DLD1 (cell line): ENCODE results near the gene PPIF.

Experiments
- in situ Hi-C: cut with HindIII; loops from 2 replicates; pipeline ENCODE4 v1.10.0; 2017; ENCODE audit warnings: low sequenced_read_pairs

Gene PPIF

DNA sequence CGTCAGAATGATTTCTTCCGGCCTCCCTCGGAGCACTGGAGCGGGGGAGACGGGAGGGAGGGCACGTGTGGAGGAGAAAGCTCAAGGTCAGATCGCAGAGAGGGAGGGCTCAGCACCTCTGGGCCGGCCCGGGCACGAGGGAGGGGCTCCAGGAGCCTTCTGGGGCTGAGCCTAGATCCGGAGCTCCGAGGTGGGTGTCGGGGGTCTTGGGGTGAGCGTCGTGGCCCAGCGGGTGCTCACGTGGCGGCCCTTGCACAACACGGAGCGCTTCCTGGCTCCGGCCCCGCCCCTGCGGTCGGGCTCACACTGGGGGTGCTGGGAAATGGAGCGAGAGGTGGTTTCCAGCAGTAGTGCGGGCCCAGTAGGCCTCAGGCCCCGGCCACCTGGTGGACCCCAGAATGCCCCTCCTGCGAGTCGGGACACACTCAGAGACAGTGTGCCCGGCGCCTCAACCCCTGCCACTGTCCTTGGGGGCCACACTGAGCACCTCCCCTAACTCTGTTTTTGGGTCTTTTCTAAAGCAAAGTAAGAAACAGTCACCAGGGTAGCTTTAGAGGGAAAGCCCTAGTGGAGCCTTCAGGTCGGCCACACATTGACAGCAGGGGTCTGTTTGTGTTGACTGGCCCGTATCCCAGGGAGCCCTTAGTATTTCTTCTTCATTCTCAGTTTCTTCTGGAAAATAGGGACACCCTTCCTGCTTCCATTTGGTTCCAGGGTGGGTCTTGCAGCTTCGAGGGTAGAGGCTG, 798 bp downstream of the PPIF start:
- in situ Hi-C loops, result no loop called here

DNA sequence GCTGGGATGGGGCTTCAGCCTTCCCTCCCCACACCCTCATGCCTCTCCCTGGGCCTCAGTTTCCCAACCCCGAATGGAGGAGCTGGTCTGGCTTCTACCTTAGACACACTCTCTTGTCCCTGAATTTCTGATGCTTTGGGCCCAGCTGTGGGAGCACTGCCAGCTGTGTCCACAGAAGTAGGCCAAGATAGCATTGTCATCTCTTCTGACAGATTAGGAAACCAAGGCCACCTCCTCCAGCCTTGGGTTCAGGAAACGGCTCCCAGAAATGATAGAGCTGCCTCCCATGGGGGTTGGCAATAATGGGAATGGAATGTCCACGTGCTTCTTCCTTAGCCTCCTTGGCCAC, 1.3 kb downstream of the PPIF start:
- in situ Hi-C loops, result no loop called here

DNA sequence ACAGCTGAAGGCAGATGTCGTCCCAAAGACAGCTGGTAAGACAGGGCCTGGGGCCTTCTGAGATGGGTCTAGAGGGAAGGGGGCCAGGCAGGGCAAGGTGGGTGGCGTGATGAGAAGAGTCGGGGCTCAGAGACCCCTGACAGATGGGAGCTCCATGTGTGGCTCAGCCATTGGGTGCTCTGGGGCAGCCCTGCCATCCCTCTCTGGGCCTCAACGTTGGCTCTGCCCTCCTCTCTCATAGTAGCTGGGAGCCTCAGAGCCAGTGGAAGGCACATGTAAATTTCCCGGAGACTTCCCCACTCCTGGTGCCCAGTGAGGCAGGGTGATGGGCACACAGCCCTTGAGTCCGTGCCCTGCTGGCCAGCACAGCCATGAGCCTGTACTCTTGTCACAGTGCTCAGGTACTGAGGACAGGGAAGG, 1.8 kb downstream of the PPIF start:
- in situ Hi-C loops, result no loop called here

DNA sequence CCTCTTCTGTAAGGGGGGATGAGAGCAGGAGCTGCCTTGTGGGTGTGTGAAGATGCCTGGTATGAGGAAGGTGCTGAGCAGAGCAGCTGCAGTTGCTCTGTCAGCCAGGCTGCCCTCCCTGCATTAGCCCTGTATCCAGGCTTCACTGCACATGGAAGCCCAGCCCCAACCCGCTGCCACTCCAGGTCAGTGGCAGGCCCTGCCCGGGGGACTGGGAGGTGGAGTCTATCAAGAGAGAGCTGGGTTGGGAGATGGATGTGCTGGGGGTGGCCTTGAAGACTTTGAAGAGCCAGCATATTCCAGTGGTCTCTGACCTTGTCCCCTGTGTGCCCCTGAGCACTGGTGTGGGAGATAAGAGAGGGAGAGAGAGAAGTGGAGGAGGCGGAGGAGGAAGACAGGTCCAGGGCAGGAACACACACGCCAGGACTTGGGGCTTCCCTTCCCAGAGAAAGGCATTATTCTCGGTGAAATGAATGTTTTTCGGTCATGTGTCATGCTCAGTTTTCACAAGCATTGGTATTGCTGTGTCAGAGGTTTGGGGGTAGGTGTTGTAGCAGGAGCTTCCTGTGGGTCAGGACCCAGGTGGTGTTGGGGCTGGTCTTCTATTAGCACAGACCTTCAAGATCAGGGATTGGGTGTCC, 2.6 kb downstream of the PPIF start:
- in situ Hi-C loops, result loop anchor here (25.0 kb wide), 1 partner anchor 137 kb away; no protein-coding TSS in a partner anchor

DNA sequence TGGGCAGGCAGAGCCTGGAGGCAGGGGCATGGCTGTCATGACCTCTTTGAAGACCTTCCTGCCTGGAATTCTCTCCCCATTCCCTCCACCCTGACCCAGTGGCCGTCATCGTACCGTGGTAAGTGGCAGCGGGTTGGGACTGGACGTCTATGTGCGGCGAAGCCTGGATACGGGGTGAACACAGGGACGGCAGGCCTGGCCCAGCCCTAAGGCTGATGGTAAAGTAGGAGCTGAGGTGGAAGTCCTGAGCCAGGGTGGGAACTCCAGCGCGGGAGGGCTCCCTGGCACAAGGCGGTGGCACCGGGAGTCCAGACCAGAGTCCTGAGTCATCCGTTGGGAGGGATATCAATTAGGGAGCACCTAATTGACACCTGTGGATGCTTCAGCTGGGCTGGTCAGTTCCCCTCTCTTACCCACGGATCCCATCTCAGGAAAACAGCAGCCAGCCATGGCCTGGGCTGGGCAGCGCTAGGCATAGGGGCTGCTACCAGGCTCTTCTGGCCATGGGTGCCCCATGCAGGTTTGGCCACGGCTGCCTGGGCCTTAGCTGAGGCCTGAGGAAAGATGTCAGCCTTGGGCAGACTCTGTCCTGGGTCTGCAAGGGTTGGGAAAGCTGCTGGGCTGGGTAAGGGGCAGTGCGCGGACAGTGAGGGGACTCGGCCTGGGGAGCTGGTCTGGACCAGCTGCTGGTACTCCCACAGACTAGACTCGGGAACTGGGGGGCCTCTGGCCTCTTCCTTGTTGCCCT, 3.3 kb downstream of the PPIF start:
- in situ Hi-C loops, result loop anchor here (25.0 kb wide), 1 partner anchor 137 kb away; no protein-coding TSS in a partner anchor

DNA sequence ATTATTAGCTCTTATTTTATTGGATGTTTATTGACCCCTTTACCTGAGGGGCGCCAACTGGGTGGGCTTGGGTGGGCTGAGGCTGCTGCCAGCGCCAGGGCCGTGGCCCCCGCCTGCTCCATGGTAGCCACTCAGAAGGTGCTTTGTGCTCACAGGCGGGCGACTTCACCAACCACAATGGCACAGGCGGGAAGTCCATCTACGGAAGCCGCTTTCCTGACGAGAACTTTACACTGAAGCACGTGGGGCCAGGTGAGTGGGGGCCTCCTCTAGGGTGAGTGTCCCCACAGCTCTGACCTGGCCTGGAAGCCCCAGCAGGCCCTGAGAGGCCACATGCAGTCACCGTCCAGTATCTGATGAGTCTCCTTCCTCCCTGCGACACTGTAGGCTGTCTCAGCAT, 4.1 kb downstream of the PPIF start:
- in situ Hi-C loops, result loop anchor here (25.0 kb wide), 1 partner anchor 136 kb away; no protein-coding TSS in a partner anchor

DNA sequence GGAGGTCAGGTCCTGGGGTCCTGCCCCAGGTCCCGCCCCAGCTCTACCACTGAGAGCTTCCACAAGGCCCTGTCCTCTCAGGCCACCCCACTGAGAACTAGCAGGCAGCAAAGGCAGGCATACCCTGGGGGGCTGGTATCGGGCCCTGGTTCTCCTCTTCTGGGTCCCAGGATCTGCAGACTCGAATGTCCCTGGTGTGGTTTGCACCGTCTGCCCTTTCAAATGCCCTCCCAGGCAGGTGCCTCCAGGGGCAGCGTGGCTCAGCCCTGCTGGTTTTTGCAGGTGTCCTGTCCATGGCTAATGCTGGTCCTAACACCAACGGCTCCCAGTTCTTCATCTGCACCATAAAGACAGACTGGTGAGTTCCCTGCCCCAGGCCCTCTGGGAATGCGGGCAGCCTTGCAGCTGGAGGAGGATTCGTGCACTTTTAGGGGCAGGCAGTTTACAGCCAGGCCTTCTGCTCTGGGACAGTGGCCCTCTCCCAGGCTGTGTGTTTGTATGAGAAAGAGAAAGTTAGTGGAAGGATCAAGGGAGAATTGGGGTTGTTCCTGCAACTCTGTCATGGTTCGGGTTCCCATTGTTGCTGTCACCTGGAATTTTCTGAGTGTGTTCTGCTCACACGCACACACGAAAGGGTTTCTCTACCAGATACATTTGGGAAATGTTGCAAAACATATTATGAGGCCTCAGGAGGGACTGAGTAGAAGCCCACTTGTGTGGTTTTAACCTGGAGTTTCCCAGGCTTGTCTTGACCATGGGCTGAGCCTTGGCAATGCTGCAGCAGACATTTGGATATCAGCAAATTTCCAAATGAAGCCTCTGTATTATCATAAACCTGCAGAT, 5.0 kb downstream of the PPIF start:
- in situ Hi-C loops, result loop anchor here (25.0 kb wide), 1 partner anchor 135 kb away; no protein-coding TSS in a partner anchor

DNA sequence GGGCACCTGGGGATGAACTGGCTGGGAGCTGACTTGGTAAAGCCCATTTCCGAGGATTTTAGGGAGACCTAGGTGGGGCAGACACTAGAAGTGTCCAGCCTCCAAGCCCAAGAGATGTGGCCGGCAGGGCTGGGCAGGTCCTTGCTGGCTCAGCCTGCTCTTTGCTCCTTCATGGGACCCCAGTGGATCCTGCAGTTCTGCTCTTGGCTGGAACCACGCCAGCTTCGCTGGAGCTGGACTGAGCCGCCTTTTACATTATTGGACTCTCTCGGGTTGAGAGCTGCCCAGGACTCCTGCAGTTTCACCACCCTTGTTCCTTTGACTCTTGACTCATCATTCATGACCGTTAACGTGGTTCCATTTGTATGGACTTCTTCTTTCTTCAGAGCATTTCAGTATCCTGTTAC, 5.7 kb downstream of the PPIF start:
- in situ Hi-C loops, result loop anchor here (25.0 kb wide), 1 partner anchor 134 kb away; no protein-coding TSS in a partner anchor

DNA sequence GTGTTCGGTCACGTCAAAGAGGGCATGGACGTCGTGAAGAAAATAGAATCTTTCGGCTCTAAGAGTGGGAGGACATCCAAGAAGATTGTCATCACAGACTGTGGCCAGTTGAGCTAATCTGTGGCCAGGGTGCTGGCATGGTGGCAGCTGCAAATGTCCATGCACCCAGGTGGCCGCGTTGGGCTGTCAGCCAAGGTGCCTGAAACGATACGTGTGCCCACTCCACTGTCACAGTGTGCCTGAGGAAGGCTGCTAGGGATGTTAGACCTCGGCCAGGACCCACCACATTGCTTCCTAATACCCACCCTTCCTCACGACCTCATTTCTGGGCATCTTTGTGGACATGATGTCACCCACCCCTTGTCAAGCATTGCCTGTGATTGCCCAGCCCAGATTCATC, 6.5 kb downstream of the PPIF start:
- in situ Hi-C loops, result loop anchor here (25.0 kb wide), 1 partner anchor 134 kb away; no protein-coding TSS in a partner anchor

DNA sequence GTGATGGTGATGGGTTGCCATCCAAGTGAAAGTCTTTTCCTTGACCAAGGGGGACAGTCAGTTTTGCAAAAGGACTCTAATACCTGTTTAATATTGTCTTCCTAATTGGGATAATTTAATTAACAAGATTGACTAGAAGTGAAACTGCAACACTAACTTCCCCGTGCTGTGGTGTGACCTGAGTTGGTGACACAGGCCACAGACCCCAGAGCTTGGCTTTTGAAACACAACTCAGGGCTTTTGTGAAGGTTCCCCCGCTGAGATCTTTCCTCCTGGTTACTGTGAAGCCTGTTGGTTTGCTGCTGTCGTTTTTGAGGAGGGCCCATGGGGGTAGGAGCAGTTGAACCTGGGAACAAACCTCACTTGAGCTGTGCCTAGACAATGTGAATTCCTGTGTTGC, 6.9 kb downstream of the PPIF start:
- in situ Hi-C loops, result loop anchor here (25.0 kb wide), 1 partner anchor 133 kb away; no protein-coding TSS in a partner anchor

DNA sequence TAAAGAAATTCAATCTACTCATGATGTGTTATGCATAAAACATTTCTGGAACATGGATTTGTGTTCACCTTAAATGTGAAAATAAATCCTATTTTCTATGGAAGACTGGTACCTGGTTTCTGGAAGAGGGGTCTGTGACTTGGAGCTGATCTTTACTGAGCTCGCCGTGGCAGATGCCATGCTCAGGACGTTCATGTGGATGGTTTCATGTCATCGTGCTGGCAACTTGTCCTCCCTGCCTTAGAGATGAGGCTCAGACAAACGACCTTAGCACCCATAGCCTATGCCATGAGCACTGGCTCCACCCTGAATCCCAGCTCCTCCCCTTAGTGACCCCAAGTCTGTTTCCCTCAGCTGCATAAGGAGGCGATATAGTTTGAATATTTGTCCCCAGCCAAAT, 7.3 kb downstream of the PPIF start:
- in situ Hi-C loops, result loop anchor here (25.0 kb wide), 1 partner anchor 133 kb away; no protein-coding TSS in a partner anchor

DNA sequence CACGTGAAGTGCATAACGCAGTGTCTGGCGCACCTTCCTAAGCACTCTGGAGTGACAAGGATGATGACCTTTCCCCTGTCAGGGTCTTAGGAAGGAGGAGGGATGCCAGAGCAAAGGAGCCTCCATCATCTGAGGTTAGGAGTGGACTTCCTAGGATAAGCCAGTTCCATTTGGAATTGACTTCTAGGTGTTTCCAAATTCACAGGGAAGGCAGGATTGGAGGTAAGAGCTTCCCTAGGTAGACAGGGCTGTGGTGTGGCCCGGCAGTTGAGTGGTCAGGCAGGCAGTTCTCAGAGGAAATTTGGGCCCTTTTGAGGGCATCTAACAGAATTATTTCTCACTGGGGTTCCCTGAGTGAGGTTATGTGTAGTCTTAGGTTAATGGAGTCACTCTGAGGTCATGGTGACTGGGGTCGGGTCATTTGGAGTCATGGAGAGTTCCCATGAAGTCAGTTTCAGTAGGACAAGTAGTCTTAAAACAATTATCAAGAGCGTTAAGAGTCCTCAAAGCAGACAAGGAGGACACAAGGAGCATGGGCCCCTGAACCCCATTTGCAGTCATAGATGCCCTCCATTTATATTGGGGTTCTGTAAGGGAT, 8.2 kb downstream of the PPIF start:
- in situ Hi-C loops, result loop anchor here (25.0 kb wide), 1 partner anchor 132 kb away; no protein-coding TSS in a partner anchor

DNA sequence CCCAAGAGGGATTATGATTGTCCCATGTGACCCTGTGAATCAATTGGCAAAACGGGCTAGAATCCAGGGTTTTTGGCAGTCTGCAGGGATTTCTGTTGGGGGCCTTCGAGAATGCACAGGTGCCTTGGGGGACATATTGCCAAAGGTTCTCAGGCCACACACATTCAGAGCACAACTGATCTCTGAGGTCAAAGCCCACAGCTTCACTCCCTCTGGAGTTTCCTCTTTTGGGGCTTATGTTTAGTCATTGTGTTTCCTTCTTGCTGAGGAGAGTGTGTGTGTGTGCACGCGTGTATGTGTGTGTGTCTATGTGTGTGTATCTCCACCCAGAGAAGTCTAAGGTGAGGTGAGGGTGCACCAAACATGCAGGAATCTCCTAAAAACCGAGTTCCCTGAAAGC, 8.8 kb downstream of the PPIF start:
- in situ Hi-C loops, result loop anchor here (25.0 kb wide), 1 partner anchor 131 kb away; no protein-coding TSS in a partner anchor

DNA sequence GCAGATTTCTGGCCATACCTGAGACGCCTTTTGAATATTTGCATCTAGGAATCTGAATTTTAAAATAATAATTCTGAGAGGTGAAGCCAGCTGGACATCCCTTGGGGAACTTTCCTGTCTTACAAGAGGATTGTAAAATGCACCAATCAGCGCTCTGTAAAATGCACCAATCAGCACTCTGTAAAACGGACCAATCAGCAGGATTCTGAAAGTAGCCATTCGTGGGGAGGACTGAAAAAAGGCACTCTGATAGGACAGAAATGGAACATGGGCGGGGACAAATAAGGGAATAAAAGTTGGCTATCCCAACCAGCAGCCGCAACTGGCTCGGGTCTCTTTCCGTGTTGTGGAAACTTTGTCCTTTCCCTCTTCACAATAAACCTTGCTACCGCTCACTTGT, 9.9 kb downstream of the PPIF start:
- in situ Hi-C loops, result loop anchor here (25.0 kb wide), 1 partner anchor 130 kb away; no protein-coding TSS in a partner anchor

DNA sequence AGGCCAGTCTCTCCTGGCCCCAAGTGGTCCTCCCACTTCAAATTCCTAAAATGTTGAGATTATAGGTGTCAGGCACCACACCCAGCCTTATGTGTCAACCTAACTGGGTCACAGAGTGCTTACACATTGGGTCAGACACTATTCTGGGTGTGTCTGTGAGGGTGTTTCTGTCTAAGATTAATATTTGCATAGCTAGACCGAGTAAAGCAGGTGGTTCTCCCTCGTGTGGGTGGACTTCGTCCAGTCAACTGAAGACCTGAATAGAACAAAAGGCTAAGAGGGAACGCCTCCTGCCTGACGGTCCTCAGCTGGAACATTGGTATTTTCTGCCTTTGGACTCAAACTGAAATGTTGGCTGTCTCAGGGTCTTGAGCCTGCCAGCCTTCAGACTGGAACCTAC, 11.5 kb downstream of the PPIF start:
- in situ Hi-C loops, result loop anchor here (25.0 kb wide), 1 partner anchor 128 kb away; no protein-coding TSS in a partner anchor

DNA sequence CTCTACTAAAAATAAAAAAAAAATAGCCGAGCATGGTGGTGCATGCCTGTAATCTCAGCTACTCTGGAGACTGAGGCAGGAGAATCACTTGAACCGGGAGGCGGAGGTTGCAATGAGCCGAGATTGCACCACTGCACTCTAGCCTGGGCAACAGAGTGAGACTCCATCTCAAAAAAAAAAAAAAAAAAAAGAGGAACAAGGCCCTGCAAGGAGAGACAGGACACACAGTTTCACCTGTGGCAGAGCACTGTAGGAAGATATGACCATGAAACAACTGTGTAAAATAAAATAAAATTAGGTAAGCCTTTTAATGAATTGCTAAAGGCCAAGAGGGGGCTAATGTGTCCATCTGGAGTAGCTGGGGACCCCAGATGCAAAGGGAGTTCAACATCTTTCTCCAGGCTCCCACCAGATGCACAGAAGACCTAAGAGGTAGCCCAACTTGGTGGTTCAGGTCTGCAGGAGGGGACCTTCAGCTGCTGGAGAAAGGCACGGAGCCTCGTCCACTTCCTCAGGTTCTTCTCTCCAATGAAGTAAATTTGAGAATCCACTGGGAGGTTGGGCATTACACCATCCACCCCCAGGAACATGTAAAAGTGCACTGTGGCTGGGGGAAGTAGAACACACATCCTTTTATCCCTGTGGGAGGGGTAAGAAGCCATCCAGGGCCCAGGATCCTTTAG, 12.7 kb downstream of the PPIF start:
- in situ Hi-C loops, result loop anchor here (25.0 kb wide), 1 partner anchor 127 kb away; no protein-coding TSS in a partner anchor

DNA sequence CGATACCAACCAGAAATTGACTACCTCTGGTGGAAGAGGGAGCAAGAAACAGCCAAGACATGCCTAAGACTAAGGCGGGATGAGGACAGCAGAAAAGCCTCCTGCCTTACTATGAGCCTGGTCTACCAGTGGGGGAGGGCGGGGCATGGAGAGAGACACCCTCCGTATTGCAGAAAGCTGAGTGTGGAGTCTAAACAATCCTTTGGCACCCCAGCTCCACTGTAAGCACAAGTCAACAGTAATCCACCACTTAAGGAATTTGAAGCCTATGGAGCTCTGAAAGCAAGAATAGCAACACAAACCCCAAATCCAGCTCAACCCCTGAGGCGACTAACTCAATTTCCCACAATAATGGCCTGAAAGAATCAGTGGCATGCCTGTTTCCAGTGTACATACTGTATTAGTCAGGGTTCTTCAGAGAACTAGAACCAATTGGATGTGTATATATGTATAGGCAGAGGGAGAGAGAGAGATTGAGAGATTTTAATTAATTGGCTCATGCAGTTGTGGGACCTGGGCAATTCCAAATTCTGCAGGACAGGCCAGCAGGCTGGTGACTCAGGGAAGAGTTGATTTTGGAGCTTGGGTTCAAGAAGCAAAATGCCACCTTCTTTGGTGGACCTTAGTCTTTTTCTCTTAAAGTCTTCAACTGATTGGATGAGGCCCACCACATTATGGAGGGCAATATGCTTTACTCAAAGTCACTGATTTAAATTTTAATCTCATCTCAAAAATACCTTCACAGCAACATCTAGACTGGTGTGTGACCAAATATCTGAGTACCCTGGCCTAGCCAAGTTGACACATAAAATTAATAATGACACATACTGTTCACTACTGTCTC, 13.5 kb downstream of the PPIF start:
- in situ Hi-C loops, result loop anchor here (25.0 kb wide), 1 partner anchor 127 kb away; no protein-coding TSS in a partner anchor

DNA sequence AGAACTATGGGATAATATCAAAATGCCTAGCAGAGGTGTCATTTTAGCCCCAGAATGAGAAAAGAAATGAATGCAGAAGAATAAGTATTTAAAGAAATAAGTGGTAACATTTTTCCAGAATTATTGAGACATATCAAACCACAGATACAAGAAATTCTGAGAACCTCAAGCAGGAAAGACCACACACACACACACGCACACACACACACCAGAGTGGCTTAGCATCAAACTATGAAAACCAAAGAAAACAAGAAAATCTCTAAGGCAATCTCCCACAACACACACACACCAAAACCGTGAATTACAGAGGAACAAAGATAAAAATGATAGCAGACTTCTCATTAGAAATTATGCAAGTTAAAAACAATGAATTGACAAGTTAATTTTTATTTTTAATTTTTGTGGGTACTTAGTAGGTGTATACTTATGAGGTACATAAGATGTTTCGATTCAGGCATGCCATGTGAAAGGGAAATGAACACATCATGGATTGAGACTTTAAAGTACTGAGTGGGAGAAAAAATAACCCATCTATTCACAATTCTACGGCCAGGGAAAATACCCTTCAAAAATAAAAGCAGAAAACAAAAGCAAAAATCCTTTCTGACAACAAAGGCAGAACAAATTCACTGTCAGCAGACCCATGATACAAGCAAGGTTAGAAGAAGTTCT, 14.6 kb downstream of the PPIF start:
- in situ Hi-C loops, result loop anchor here (25.0 kb wide), 1 partner anchor 125 kb away; no protein-coding TSS in a partner anchor
